ENCODE data around the gene PIAS2.
"Not testable (repeated sequence)": the region's sequence is repeated elsewhere in the genome, so short reads cannot be mapped to it uniquely, and the experiment has no call there.

PIAS2 gene

DNA sequence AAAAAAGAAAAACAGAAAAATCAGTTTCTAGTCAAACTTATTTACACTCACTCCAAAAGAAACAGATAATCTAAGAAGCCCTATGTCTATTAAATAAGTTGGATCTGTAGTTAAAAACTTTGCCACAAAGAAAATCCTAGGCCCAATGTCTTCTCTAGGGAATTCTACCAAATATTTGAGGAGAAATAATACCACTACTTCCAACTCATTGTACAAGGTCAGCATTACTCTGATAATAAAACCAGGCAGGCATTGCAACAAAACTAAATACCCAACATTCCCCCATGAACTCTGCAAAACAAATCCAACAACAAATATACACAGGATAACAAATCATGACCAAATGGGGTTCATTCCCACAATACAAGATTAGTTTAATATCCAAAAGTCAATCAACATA, 86.7 kb downstream of the PIAS2 start:
- DNase-seq (ENCODE audit: low read depth) = no peak

DNA sequence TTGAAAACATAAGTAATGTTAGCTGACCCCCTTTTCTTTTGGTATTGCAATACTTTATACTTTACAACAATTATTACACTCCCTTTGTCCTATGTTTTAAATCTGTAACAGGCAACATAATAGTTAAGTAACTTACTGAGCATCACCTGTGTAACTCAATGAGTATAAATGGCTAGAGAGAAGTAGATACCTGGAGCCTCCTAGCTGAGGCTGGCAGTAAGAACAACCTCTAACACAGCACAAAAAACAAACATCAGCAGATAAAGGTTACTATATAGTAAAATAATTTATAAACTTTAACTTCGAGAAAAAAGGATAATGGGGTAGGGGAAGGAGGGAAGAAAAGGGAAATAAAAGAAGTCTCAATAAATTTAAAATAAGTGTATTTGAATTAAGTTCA, 87.4 kb downstream of the PIAS2 start:
- DNase-seq (ENCODE audit: low read depth) = no peak

DNA sequence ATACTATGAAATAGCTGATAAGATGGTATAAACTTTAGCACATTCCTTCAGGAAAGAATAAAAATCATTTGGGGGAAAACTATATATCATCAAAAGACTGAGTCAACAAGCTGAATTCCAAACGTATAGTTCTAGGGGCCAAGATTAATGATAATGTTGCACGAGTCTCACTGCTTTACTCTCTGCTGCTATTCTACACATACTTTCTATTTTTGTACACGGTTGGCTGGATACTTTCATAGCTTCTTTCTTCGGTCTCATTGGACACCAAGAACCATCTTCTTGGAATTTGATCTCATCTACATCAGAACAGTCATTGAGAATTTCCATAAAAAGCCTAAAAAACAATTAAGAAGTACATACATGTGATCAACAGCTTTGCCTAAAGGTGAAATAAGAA, 87.8 kb downstream of the PIAS2 start:
- no peak for DNase-seq (ENCODE audit: low read depth)

DNA sequence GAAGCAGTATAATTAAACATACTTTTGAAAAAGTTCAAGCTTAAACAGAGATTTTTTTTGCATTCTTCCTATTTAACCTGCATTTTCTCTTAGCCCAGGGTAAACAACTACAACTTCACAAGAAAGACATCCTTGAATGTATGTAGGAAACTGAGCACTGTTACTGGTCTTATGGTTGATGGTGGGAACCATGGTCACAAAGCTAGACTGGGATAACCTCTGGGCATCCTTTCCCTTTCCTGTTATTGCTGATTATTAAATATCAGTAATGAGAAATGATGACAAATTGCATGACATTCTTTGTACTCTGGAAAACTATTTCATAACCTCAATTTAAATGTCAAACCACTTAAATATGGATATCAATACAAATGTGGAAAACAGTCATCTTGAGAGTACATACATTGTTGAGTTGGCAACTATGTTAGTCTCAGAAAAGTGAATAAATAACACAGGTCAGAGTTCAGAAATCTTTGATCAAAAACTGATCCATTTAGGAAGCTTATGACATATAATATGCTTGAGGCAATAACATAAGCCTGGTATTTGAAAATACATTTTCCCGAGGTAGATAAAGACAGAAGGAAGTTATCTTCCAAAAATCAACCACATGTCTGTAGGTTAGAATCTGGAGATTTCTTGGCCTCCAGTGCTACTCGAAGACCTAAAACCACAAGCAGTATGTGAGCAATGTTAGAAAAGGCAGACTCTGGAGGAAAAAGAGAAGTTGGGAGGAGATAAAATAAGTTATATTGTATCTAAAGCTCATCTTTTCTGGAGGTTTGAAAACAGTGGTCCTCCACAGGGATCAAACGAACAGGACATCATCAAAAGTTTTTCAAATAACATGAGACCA, 95.2 kb downstream of the PIAS2 start:
- DNase-seq (ENCODE audit: low read depth) = no peak

DNA sequence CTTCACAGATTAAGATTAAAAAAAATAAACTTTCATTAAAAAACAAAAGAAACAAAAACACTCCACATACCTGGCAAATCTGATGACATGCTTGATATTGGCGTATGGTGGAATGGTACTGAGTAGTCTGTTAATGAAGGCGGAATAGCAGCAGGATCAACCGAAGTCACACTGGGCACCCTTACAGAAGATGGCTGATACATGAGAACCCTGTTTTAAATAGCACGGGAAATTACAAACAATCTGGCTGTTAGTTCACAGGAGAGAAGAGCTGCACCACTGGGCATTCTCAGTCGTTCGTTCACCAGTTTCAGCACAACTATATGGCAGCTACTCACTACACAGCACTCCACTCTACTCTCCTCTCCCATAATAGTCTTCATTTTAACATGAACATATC, 96.4 kb downstream of the PIAS2 start:
- no peak for DNase-seq (ENCODE audit: low read depth)

DNA sequence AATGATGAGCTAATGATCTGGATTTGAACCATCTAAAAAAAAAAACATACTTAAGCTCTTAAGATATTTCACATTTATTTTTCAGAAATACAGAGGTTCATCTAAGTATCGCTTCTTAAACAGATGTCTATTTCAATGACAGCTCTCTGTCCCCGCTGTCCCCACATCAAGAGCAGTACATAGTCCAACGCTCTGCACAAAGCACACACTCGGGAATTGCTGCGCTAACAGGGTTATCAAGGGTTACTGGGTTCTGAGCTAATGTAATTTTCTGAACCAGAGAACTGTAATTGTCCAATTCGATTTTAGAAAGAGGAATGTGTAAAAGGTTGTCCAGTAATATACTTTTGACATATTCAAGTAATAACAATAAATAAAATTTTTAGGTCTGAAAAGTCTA, 101.6 kb downstream of the PIAS2 start:
- DNase-seq (ENCODE audit: low read depth) = no peak

DNA sequence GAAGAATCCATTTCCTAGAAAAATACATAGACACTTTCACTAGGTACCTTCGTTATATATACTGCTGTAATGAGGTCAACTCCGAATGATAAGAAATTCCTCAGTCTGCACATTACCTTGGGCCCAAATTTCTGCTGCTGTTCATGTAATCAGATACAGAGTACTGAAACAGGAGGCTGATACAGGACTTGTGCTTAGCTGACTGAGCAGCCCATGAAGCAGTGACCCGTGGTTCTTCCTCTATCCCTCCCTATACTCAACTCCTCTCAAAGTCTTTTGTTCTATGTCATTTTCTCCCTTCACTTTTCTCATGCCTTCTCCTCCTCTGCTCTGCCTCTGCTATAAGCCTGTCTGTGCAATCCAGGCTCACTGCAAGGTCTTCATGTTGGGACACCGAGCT, 102.9 kb downstream of the PIAS2 start:
- no peak for DNase-seq (ENCODE audit: low read depth)

DNA sequence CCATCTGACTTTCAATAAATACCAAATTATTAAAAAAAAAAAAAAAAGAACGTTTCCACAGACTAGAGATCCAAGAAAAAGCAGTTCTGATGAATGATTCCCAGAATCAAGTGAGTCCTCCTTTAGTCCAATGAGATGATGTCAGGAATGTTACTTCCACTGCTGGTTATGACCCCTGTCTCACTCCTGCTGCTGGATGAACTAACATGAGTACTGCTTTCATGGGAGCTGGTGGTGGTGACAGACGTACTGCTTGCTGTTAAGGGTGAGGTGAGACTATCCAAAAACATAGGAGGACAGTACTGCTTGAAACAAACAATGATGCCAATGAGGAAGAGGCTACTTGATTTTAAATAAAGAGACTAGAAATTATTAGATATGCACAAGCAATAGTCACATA, 105.0 kb downstream of the PIAS2 start:
- no peak for DNase-seq (ENCODE audit: low read depth)

DNA sequence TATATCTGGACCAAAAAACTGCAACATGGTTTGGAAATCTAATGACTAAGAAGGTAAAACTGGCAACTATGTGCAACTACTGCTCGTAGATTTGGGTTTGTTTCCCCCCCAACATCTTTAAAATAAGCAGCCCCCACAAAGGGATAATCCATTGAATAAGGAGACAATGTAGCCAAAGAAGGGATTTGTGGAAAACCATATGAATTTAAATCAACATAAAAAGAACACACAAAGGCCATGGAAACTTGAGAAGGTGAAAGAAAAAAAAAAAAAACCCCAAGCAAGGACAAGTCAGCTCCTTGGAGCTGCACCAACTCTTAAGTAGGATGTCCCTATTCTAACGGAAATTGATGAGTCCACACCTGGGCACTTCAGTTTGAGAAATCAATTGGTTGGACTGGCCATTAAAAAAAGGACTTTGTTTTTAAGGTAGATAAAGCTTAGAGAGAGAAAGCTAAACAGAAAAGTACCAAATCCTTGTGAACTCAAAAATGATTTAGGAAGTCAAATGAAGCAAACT, 106.8 kb downstream of the PIAS2 start:
- no peak for DNase-seq (ENCODE audit: low read depth)

DNA sequence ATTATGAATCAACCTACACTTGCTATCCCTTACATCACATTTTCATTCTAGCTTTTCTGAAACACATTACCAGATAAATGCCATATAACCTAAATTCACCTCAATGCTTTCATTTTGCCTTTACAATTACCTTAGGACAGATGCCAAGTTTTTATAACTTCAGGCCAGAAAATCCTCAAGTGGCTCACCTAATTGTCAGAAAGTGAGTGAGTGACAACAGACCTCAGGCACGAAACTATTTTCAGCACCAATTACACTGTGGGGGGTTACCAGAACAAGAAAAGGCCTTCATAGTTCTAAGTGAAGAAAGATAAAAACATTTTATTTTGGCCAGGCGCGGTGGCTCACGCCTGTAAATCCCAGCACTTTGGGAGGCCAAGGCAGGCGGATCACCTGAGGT, 108.2 kb downstream of the PIAS2 start:
- no peak for DNase-seq (ENCODE audit: low read depth)

DNA sequence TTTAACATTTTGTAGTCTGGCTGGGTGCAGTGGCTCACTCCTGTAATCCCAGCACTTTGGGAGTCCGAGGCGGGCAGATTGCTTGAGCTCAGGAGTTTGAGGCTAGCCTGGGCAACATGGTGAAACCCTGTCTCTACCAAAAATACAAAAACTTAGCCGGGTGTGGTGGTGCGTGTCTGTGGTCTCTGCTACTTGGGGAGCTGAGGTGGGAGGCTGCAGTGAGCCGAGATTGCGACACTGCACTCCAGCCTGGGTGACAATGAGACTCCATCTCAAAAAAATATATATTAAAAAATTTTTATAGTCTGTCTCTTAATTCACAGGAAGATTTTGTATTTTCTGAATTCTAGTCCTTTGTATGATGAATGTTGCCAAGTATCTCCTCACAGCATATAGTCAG, 121.4 kb downstream of the PIAS2 start:
- DNase-seq (ENCODE audit: low read depth) = not testable (repeated sequence)

DNA sequence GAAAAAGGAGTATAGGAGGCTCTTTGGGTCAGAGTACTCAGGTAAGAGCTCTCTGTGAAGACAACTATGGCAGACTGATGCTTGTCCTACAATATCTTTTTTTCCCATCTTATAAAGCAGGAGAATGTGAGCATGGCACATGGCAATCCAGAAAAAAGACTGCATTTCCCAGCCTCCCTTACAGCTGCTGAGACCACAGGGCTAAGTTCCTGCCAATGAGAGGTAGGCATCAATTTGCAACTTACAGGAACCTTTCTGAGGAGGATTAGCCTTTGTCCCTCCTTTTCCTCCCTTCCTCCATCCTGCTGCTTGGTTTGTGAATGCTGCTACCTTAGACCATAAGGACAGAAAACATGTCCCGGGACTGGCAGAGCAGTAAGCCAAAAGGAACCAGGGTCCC, 122.7 kb downstream of the PIAS2 start:
- no peak for DNase-seq (ENCODE audit: low read depth)

DNA sequence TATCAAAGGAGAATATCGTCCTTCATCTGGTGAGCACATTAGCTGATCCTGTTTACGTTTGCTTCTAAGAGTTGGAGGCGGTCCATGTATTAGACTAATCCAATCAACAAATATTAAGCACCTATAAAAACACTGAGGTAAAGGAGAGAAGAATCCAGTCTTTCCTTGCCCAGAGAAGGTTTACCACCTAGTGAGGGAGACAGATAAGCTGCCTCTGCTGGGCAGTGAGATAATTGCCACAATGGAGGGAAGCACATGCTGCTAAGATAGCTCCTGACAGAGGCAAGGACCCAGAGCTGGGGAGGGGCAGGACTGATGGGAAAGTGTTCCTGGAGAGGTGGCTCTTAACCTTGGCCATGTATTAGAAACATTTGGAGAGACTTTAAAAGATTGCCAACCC, 123.7 kb downstream of the PIAS2 start:
- no peak for DNase-seq (ENCODE audit: low read depth)

DNA sequence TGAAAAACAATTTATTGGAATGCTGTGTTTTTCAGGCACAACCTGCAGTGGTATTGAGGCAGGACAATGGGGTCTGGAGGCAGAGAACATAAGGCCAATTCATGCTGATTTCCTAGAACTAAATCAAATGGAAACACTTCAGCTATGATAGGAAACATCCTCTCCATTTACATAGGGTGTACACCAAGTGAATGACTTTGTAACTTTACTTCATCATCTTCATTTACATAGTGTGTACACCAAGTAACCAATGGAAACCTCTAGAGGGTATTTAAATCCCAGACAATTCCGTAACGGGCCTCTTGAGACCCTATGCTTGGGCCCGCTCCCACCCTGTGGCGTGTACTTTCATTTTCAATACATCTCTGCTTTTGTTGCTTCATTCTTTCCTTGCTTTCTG, 128.2 kb downstream of the PIAS2 start:
- no peak for DNase-seq (ENCODE audit: low read depth)

DNA sequence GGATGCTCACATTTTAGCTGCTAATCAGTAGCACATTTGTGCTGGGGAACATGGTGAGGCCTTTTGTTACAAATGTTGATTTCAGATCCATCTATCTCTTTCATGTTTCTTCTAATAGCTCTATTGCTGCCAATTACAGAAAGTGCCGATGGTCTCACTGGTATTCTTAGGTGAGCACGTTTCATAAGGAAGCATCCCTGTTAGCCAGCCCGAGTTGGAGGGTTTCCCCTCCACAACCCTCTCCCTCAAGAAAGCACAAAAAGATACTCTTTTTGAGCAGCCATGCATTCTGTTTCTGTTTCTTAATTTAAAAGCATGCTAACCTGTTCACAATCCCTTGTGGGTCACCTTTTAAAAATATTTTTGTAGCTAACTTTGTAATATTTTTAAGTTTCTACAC, 129.6 kb downstream of the PIAS2 start:
- no peak for DNase-seq (ENCODE audit: low read depth)

DNA sequence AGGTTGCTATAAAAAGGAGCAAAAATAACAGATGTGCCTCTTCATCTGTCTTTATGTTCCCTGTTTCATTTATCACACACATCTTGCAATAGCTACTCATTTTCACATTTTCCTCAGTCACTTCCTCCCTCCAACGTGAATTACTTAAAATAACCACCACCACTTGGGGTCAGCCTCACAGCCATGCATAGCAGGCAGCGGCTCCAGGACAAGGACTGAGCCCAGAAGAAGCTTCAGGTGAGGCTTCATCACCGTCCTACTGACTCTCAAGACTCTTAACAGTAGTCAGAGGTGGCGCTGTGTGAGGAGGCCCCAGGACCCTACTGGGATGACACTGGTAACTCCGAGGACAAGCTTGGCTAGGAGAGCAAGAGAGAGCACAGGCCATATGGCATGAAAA, 144.9 kb downstream of the PIAS2 start:
- no peak for DNase-seq (ENCODE audit: low read depth)

DNA sequence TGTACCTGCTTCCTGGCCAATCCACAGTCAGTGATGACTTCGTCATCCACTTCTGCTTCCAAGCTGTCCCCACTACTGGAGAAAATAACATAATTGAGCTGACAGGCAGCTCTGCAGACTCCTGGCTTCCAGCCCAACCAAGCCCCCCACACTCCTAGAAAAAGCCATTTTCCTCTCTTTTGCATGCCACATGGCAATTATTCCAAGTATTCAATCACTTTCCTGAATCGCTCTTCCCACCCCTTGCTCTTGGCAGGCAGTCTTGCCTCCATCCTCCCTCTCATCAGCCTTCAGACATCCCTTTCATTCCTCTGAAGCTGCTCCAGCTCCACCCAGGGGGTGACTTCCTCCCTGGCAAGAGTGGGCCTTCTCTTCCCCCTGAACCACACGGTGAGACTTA, 146.2 kb downstream of the PIAS2 start:
- DNase-seq (ENCODE audit: low read depth) = no peak

DNA sequence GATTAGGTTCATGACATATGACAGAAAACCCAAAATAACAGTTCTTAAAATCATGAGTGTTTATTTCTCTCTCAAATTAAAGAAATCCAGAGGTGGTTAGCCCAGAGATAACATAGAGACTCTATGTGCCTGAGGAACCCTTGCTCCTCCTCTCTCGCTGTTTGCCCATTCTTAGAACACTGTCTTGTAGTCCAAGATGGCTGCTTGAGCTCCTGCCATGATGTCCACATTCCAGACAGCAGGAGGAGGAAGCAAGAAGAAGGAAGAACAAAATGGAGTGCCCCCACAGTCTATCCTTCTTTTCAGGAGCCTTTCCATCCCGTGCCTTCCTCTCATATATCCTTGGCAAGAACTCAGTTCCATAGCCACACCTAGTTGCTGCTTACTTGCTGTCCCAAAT, 146.6 kb downstream of the PIAS2 start:
- no peak for DNase-seq (ENCODE audit: low read depth)

DNA sequence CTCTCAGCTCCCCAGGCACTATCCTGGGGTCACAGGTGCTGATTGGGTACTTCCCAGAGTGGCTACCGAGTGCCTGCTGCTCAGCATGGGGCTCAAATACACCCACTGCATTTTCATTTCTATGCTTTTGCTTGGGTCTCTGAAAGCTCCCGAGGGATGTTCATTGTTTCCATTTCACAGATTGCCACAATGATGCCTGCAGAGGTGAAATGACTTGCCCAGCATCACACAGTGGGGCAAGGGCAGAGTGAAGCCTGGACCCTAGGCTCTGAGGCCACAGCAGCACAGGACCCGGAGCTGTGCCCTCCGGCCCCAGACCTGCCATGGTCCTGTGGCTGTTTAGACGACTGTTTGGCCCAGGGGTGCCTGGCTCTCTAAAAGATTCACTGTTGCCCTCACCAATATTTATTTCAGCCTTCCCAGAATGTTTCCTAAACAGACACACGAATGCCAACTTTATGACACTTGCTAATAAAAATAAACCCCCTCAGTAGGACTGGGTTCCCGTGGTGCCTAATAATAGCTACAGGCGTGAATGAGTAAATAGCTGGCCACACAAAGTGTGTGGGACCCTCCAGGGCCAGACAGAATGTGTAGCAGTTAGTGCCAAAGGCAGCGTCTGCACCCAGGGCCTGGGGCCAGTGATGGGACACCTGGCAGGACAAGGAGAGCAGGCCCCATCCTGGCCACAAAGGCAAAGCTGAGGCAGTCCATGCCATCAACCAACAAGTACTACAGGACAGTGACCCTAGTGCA, 149.0 kb downstream of the PIAS2 start:
- no peak for DNase-seq (ENCODE audit: low read depth)

DNA sequence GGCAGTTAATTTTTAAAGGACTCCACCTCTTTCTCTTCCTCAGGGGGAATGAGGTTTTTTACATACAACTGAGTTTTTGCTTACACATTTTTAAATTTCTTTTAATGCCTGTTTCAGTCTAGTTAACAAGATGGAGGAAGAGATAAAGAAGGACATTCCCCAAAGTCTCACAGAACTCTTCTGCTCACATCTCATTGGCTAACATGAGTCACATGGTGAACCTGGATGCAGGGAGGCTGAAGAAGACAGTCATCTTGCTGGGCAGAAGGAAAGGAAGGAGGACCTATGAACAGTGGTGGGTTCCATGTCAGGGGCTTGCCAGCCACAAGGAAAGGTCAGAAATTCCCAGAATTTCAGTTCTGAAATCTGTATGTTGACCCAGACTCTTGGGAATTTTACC, 150.1 kb downstream of the PIAS2 start:
- no peak for DNase-seq (ENCODE audit: low read depth)

DNA sequence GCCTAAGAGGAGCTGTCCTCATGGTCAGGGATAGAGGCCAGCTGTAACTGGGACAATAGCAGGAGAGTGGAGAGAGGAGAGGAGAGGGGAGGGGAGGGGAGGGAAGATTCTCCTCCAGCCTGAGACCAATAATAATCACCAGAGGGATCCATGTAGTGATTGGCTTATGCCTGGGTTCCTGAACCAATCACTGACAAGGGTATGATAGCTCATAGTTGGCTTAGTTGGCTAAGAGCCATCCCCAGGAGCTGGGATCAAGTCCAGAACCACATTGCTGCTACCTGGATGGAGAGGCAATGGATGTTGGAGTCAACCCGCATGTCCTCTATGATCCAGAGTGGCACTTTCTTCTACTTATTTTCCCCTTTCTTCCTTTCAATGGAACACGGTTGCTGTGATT, 152.7 kb downstream of the PIAS2 start:
- DNase-seq (ENCODE audit: low read depth) = no peak

DNA sequence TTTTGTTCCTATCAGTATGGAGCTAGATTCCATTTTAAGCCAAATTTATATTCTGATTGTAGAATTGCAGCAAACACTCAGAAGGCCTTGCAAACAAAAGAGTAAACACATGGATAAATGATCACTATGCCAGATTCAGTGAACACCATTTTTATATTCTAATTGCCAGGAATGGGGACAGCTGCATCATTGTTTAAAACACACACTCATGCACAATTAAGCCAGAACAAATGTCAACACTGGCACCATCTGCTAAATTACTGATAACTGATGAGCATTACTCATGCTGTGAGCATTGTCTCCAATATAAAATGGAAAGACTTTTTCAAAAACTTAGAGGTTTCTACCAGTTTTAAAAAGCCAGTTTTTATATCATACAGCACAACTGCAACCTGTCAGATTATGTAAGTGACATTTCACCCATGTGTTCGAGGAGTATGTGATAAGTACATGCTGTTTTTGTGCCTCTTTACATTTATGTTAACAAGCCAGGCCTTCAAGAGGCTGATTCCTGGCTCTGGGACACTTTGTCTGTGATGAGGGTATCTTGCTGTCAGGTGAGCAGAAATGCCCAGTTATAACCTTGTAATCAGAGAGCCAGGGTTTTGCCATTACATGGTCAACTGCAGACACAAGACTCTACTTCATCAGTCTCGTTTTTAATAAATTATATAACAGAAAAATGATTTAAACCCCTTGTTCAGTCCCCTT, 156.1 kb downstream of the PIAS2 start:
- DNase-seq (ENCODE audit: low read depth) = no peak

DNA sequence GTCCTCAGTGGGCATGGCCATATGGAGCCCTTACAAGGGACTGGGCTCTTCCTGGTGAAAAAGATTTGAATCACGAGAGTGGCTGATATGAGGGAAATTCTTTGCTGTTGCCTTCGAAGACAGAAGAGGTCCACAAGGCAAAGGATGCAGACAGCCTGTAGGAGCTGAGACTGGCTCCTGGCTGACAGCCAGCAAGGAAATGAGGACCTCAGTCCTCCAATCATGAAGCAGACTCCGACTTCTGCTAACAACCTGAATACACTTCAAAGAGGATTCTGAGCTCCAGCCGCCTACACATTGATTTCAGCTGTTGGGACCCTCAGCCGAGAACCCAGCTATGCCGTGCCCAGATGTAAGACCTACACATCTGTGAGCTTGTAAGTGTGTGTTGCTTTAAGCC, 157.4 kb downstream of the PIAS2 start:
- no peak for DNase-seq (ENCODE audit: low read depth)

Data from stimulated activated CD8-positive, alpha-beta memory T cell treated with anti-CD3 and anti-CD28 coated beads, Interleukin-15, amount 100 ng/mL, for 1 hour (primary cell).